Measurements from ENCODE around the gene ARFGEF2.

- TF ChIP-seq TEAD4 (CRISPR knock-in tag; IDR thresholded peaks at IDR 0.05) (no peak), ZNF396 (CRISPR knock-in tag; IDR thresholded peaks at IDR 0.05; ENCODE audit: borderline replicate concordance) (no peak), E2F4 (CRISPR knock-in tag; IDR thresholded peaks at IDR 0.05; ENCODE audit: borderline replicate concordance, low read depth) (no peak), ZNF512 (CRISPR knock-in tag; IDR thresholded peaks at IDR 0.05; ENCODE audit: borderline replicate concordance) (no peak), CTCF (IDR thresholded peaks at IDR 0.05) (no peak), ATF1 (CRISPR knock-in tag; IDR thresholded peaks at IDR 0.05) (no peak), GTF2I (CRISPR knock-in tag; conservative IDR thresholded peaks at IDR 0.05) (no peak), NFE2L1 (CRISPR knock-in tag; IDR thresholded peaks at IDR 0.05) (no peak), ATF2 (CRISPR knock-in tag; IDR thresholded peaks at IDR 0.05; ENCODE audit: borderline replicate concordance, low read depth) (no peak), HMGXB4 (CRISPR knock-in tag; IDR thresholded peaks at IDR 0.05) (no peak), GABPB1 (CRISPR knock-in tag; IDR thresholded peaks at IDR 0.05) (no peak), SP1 (CRISPR knock-in tag; conservative IDR thresholded peaks at IDR 0.05) (no peak), ZNF219 (CRISPR knock-in tag; IDR thresholded peaks at IDR 0.05; ENCODE audit: borderline replicate concordance) (no peak), MAX (CRISPR knock-in tag; IDR thresholded peaks at IDR 0.05) (no peak)
Measured at GRCh38 chr20:48972816-48973215, 51.3 kb downstream of the ARFGEF2 start.

Data from WTC11 (cell line).